GM11168 (cell line): ENCODE data around the gene OAS2.

Experiments used
- in situ Hi-C: fragments of 300-500 bp; cut with MboI; formaldehyde crosslinking; loops from one replicate; pipeline ENCODE4 v1.12.0; 2022; ENCODE audit warnings: low sequenced_read_pairs; ENCODE audit not compliant: unreplicated experiment

Gene OAS2

GRCh38 chr12:112978163-112979040 lies at the start of gene OAS2:
OAS2 (plus strand) TSS chr12:112978519; CDS start chr12:112978609, 90 bp downstream.
- in situ Hi-C loops: no loop called here

GRCh38 chr12:112928978-112929377 lies 49.3 kb upstream of the OAS2 start:
- in situ Hi-C loops: no loop called here

GRCh38 chr12:112929715-112930114 lies 48.6 kb upstream of the OAS2 start:
- in situ Hi-C loops: no loop called here

- in situ Hi-C loops: no loop called here
Observed at GRCh38 chr12:112930350-112930749, 48.0 kb upstream of the OAS2 start.

GRCh38 chr12:112932485-112933128 lies 45.7 kb upstream of the OAS2 start:
- in situ Hi-C loops: no loop called here

- in situ Hi-C loops: no loop called here
Observed at GRCh38 chr12:112933129-112933505, 45.2 kb upstream of the OAS2 start.

GRCh38 chr12:112936264-112936663 lies 42.1 kb upstream of the OAS2 start:
- in situ Hi-C loops: no loop called here

GRCh38 chr12:112936927-112937326 lies 41.4 kb upstream of the OAS2 start:
- in situ Hi-C loops: no loop called here

GRCh38 chr12:112937741-112938719 lies 40.3 kb upstream of the OAS2 start, which contains the start of gene OAS3:
OAS3 (plus strand) TSS chr12:112938474; CDS start chr12:112938531, 57 bp downstream.
- in situ Hi-C loops: no loop called here

GRCh38 chr12:112938751-112939150 lies 39.6 kb upstream of the OAS2 start:
- in situ Hi-C loops: no loop called here

- in situ Hi-C loops: no loop called here
Observed at GRCh38 chr12:112939761-112940381, 38.4 kb upstream of the OAS2 start.

- in situ Hi-C loops: no loop called here
Observed at GRCh38 chr12:112941528-112942335, 36.6 kb upstream of the OAS2 start.

- in situ Hi-C loops: no loop called here
Observed at GRCh38 chr12:112942572-112942971, 35.7 kb upstream of the OAS2 start.

GRCh38 chr12:112944024-112944690 lies 34.2 kb upstream of the OAS2 start:
- in situ Hi-C loops: no loop called here

GRCh38 chr12:112945515-112945914 lies 32.8 kb upstream of the OAS2 start:
- in situ Hi-C loops: no loop called here

GRCh38 chr12:112946236-112947000 lies 31.9 kb upstream of the OAS2 start:
- in situ Hi-C loops: no loop called here

GRCh38 chr12:112947314-112947713 lies 31.0 kb upstream of the OAS2 start:
- in situ Hi-C loops: no loop called here

- in situ Hi-C loops: no loop called here
Observed at GRCh38 chr12:112947761-112948160, 30.6 kb upstream of the OAS2 start.
